C4-2B (cell line): ENCODE measurements around the gene KIAA0232.

Experiments
- ZFX ChIP-seq: fragments of 450-650 bp; IDR thresholded peaks from 2 replicates; pipeline ENCODE4 v1.6.1; 2017
- TF ChIP-seq, protein P1 (sequence below): fragments of 450-650 bp; conservative IDR thresholded peaks from 2 replicates; pipeline ENCODE4 v1.5.1; 2017; ENCODE audit warnings: mild to moderate bottlenecking

DNA sequence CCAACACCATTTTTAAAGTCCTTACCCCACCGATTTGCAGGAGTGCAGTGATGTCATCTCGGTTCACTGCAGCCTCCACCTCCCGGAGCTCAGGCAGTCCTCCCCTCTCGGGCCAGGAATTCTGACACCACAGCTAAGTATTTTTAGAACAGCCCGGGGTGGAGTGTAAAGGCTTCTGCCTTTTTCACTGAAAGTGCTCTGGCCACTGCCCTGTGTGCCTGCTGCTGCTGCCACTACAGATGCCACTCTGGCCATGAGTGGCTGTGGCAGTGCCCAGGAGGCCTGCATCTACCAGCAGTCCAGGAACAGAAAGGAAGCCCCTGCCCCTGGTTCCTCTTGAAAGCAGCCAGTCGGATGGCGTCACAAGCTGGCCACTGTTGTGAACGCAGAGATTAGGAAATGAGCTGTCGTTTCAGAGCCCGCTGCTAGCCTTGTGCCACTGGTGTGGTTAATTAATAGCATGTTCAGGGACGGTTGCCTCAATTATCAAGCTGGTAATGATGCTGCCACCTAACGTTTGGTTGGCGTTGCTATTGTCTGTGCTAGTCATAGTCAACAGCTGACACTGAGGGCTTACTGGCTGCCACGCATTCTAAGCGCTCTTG lies 103.5 kb downstream of the KIAA0232 start:
- TF ChIP-seq, protein P1, sequence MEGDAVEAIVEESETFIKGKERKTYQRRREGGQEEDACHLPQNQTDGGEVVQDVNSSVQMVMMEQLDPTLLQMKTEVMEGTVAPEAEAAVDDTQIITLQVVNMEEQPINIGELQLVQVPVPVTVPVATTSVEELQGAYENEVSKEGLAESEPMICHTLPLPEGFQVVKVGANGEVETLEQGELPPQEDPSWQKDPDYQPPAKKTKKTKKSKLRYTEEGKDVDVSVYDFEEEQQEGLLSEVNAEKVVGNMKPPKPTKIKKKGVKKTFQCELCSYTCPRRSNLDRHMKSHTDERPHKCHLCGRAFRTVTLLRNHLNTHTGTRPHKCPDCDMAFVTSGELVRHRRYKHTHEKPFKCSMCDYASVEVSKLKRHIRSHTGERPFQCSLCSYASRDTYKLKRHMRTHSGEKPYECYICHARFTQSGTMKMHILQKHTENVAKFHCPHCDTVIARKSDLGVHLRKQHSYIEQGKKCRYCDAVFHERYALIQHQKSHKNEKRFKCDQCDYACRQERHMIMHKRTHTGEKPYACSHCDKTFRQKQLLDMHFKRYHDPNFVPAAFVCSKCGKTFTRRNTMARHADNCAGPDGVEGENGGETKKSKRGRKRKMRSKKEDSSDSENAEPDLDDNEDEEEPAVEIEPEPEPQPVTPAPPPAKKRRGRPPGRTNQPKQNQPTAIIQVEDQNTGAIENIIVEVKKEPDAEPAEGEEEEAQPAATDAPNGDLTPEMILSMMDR, result peak; percentile 46
- TF ChIP-seq ZFX, result no peak
